Activated CD4-positive, alpha-beta T cell treated with anti-CD3 and anti-CD28 coated beads, Interleukin-2, amount 50 U/mL, for 48 hours (primary cell): ENCODE results near the gene IER5L.
A peak's percentile ranks its signal among the peaks of the same experiment; 100 is the strongest.
"Not testable (repeated sequence)": the region's sequence is repeated elsewhere in the genome, so short reads cannot be mapped to it uniquely, and the experiment has no call there.

ENCODE experiments used
- DNase-seq, 2 experiments: peaks; one replicate each; pipeline ENCODE4 v3.0.0-alpha.2; 2020

The IER5L gene

DNA sequence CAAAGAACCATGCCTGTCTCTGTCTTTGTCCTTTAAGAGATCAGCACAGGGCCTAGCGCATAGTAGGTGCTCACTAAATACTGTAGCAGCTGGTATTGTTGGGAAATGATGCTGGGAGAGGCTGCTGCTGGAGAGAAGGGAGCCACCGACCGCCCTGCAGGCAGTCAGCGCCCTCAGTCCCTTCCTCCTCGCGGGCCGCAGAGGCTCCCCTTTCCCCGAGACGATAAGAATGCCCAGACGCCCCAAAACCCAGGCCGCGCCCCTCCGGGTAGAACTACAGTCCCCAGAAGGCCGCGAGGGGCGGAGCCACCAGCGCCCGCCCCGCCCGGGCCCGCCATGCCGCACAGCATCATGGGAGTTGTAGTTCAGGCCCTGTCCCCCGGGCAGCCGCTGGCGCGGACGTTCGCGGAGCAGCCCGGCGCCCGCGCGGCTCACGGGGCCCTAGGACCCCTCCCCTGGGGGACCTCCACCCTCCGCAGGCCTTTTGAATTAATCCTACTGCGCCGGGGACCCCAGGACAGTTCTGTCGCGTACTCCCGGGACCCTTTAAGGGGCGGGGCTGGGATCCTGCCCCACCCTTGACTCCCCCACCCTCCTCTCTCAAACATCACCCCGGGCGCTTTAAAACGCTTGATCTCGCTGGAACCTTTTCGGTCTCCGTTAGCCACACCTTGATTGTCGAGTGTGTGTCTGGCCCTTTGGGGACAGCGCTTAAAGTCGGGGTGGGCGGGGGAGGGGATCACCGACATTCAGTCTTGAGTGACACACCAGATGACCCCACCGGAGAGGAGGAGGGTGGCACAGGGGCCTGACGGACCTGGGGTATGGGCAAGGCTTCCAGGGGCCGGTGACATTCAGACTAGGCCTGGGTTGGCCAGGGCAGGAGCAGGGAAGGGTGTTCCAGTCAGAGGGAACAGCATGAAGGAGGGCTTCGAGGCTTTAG is 24.8 kb upstream of the IER5L start:
- DNase-seq: peak; percentile 90 to 92

DNA sequence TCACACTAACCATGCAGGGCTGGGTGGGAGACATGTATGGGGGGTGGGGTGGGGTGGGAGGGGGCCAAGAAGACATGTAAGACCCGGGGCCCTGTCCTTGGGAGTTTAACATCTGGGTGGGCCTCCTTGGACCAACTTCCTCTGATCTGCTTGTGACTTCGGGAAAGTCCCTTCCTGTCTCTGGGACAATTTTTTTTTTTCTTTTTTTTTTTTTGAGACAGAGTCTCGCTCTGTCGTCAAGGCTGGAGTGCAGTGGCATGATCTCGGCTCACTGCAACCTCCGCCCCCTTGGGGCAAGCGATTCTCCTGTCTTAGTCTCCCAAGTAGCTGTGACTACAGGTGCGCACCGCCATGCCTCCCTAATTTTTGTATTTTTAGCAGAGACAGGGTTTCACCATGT is 23.8 kb upstream of the IER5L start:
- no peak for DNase-seq

DNA sequence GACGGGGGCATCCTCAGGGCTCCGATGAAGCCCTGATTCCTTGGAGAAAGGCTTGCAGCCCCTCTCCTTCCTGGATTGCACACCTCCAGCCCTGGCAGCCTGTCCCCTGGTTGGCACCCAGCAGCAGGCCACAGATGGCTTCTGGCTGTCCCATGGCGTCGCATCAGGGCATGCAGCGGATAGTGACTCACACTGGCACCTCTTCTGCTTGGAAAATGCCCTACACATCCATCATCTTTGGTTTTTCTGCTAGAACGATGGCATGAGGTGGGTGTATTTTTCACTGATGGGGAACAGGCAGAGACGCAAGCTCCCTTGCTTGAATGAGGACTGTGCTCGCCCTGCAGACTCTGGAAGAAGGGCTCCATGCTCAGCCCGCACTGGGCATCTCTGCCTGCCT is 23.2 kb upstream of the IER5L start:
- no peak for DNase-seq

DNA sequence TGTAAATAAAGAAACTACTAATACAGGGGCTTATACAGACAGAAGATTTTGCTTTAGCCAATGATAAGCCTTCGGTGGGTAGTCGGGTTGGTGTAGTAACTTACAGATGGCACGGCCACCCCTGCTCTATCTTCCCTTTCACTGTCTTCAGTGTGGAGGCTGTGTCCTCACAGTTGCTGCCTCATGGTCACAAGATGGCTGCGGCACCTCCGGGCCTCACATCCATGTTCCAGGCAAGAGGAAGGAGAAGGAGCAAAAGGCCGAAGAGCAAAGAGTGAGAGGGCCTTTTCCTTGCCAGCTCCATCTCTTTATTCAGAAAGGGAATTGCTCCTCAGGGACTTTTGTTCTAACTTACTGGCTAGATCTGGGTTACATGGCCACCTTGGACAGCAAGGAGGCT is 22.2 kb upstream of the IER5L start:
- no peak for DNase-seq

DNA sequence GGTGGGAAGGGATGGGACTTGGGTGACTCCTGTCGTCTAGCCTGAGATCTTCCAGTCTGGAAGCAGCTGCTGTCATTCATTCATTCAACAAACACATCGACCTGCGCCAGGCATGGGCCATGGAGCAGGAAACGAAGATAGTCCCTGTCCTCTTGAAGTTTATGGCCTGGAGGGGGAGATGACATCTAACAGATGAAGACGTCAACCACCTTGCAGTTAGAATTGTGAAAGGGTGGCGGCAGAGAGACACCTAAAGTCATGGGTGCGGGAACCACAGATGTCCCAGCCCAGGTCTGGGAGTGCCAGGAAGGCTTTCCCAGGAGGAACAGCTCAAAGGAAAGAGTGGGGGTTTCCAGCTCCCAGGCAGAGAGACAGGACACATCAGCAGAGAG is 21.0 kb upstream of the IER5L start:
- no peak for DNase-seq

DNA sequence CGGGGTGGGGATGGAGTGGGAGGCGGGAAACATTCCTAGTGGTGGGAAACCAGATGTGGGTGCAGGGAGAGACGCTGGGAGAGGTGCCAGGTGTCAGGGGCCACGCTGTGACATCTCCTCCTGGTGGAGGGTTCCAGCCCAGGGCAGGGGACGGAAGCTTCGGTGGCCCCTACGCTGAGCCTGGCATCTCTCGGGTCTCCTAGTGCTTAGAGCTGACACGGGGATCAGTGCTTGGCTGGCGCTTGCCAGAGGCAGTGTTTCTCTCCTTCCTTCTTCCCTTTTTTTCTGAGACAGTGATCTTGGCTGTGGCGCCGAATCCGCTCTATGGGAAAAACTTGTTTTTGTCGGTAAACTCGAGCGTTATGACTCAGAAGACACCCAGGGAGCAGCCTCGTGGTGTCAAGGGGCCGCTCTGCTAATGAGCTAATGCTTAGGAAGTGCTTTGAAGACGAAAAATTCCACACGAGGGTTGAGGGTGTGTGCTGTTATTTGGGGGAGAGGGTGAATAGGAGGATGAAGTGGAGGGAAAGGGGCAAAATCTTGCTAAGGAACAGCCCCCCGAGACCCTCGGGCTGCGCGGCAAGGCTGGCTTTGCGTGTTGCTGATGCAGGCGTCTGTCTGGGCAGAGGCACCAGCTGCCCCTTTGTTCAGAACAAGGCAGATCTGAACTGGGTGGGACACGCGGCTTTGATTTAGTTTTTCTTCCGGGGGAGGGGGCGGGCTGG is 20.4 kb upstream of the IER5L start:
- DNase-seq: no peak

DNA sequence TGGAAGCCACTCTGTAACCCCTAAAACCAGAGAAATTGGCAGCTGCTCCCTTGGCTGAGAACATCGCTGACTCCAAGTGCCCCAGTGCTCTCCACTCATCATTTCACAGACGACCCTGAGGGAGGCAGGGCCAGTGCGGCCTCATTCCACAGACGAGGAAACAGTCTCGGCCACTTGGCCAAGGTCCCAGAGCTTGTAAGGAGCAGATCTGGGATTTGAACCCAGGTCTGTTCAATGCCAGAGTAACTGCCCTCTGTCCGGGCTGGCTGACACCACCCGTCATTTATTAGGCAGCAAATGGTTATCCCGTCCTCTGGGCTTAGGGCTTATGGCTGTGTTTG is 19.9 kb upstream of the IER5L start:
- no peak for DNase-seq

DNA sequence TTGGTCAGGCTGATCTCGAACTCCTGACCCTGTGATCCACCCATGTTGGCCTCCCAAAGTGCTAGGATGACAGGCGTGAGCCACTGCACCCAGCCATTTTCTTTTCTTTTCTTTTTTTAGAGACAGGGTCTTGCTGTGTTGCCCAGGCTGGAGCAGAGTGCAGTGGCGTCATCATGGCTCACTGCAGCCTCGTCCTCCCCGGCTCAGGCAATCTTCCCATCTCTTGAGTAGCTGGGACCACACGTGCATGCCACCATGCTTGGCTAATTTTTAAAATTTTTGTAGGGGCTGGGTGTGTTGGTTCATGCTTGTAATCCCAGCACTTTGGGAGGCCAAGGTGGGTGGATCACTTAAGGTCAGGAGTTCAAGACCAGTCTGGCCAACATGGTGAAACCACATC is 19.0 kb upstream of the IER5L start:
- not testable (repeated sequence) for DNase-seq

DNA sequence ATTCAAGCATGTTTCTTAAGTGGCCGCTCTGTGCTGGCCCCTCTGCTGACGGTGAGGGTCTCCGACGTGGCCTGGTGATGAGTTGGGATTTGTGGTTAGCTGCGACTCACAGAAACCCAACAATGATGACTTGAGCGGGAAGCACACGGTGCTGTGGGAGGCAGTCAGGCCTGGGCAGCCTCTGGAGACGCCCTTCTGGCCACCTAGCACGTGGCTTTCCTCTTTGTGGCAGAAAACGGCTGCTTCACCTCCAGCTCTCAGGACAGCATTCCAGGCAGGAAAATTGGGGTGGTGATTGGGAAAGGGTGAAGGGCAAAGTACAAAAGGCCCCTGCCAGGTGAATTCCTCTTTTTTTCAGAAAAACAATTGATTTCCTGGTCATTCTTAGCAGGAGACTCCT is 17.5 kb upstream of the IER5L start:
- no peak for DNase-seq

DNA sequence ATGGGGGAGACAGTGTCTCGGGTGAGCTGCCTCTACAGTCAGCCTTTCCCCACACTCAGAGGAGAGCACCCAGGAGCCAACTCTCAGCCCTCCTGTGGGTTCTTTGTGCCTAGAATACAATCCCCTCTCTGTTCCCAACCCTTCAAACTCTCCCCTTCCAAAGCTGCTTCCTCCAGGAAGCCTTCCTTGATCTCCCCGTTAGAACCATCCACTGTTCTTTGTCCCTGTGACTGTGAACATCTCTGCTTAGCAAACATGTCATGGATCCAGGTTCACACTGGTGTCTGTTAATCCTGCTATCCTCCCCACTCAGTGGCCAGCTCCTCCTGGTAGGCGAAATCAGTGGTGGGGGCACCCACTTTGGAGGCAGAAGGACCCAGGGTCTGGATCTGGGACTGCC is 16.2 kb upstream of the IER5L start:
- DNase-seq: no peak

DNA sequence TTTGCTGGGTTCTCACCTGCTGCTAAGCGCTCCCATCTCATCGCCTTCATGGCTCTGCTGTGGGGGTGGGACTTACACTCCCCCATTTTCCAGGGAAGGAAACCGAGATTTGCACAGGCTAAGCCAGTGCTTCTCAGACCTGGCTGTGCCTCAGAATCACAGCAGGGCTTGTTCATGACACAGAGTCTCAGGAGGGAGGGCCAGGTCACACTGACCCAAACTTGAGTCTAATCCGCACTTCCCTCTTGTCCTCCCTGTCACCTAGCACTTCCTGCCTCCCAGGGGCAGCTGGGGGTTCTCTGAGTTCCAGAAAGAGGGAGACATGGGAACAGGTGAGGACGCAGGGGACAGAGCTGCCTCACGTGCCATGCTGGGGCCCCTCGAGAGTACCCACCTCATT is 15.6 kb upstream of the IER5L start:
- DNase-seq: no peak

DNA sequence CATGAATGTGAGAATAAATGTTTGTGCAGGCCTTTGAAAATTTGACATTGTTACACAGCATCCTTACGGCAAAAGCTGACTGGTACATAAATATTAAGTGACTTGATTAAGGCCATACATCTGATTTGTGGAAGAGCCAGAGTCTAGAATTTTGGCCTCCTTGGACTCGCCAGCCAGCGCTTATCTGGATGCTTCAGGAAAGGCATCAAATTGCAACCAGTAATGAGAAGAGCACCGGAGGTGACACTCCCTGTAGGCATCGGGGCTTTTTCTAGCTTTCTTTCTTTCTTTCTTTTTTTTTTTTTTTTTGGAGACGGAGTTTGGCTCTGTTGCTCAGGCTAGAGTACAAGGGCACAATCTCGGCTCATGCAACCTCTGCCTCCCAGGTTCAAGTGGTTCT is 13.2 kb upstream of the IER5L start:
- DNase-seq: no peak

DNA sequence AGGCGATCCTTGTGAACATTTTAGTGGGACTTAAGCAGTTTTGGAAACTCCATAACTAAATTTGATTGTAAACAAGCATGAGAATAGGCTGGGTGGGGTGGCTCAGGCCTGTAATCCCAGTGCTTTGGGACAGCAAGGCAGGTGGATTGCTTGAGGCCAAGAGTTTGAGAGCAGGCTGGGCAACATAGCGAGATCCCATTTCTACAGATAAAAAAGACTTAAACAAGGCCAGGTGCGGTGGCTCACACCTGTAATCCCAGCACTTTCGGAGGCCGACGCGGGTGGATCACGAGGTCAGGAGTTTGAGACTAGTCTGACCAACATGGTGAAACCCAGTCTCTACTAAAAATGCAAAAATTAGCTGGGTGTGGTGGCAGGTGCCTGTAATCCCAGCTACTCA is 11.9 kb upstream of the IER5L start:
- DNase-seq: not testable (repeated sequence)

DNA sequence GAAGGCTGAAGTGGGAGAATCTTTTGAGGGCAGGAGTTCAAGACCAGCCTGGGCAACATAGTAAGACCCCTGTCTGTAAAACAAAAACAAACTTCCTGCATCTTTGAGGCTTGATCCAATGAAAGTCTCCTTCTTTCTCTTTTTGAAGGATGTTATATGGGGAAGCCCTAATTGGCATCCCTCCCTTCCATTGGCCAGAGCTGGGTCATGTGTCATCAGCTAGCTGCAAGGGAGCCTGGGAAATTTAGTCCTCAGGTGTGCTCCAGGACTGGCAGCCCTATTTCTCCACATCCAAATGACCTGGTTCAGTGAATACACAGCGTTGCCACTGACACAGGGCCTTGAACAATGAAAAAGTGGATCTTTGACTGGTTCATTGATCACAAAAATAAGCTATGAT is 9.0 kb upstream of the IER5L start:
- DNase-seq: no peak

DNA sequence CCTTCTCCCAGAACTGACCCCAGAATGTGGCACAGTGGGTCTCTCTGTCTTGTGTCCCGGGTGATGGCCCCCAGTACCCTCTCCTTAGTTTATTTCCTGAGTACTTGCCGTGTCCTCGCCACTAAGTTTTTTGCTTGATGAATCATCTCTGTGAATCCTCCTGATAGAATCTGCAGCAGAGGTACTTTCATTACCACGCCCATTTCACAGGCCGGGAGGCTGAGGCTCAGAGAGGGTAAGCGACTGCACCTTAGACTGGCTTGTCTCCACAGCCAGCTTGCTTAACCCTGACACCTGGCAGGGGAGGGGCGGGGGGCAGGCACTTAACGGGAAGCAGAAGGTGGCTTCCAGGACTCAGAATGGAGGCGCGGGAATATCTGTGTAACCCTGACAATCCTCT is 7.9 kb upstream of the IER5L start:
- DNase-seq: peak; percentile 36 to 54

DNA sequence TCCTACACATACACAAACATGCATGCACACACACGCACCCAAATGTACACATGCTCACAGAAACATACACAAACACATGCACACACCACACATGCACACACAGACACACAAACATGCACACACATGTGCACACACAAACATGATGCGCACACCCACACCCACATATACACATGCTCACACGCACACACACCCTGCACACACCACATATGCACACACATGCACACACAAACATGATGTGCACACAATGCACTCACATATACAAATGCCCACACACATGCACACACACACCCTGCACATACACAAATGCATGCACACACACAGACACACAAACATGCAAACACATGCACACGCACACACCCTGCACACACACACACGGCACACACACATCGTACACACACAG is 7.3 kb upstream of the IER5L start:
- no peak for DNase-seq

DNA sequence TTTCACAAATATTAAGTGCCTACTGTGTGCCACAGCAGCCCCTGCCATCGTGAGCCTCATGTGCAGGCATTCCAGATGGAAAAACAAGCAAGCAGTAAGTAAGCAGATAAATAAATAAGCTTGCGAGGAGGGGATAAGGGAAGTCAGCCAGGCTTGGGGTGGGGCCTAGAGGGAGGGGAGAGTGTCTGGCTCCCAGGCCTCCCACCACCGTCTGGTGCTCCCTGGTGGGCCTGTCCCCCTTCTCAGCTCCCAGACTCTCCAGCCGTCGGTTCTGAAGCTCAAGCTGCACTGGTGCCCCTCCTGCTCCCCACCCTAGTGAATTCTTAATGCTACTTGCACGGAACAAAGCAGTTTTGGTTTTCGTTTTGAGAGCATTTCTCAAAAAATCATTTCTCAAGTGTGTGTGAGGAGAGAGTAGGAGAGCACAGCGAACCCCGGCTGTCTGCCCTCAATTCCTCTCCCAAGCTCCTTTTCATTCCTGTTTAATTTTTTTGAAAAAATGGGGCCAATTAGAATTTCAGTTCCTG is 6.6 kb upstream of the IER5L start:
- no peak for DNase-seq

DNA sequence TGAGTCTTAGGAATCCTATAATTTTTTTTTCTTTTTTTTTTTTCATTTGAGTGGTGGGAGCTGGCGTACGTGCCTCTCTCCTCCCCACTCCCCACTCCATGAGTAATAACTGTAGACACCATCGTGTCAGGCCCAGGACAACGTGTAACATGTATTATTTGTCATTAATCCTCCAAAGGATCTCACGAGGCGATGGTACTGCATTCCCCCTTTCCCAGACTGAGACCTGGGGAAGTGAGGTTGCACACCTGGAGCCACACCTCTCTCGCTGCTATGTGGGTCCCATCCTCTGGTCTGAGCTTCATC is 6.1 kb upstream of the IER5L start:
- no peak for DNase-seq

DNA sequence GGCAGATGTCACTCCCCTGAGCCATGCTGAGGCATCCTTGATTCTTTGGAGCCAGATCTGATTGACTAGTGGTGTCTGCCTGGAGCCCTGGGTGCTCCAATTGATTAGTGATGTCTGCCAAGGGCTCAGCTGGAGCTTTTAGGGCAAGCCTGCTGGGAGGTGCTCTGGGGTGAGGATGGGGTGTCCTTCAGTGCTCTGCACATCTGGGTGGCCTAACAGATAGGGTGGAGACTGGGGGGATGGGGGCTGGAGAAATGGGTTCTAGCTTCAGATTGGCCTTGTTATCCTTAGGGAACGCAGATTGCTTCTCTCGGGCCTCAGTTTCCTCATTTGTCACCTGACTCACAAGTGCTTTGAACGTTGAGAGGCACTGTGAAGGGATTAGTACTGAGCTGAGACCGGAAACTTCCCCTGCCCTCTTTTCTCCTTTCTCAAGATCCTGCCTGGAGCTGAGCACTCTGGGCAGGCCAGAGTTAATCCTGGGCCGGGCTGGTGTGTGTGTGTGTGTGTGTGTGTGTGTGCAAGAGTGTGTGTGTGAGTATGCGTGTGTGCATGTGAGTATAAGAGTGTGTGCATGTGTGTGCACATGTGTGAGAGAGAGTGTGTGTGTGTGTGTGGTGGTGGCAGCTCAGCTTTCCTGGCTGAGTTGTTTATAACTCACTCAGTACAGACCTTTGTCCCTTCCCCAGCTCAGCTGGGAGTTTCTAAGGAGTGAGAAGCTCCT is 5.6 kb upstream of the IER5L start:
- DNase-seq: no peak

DNA sequence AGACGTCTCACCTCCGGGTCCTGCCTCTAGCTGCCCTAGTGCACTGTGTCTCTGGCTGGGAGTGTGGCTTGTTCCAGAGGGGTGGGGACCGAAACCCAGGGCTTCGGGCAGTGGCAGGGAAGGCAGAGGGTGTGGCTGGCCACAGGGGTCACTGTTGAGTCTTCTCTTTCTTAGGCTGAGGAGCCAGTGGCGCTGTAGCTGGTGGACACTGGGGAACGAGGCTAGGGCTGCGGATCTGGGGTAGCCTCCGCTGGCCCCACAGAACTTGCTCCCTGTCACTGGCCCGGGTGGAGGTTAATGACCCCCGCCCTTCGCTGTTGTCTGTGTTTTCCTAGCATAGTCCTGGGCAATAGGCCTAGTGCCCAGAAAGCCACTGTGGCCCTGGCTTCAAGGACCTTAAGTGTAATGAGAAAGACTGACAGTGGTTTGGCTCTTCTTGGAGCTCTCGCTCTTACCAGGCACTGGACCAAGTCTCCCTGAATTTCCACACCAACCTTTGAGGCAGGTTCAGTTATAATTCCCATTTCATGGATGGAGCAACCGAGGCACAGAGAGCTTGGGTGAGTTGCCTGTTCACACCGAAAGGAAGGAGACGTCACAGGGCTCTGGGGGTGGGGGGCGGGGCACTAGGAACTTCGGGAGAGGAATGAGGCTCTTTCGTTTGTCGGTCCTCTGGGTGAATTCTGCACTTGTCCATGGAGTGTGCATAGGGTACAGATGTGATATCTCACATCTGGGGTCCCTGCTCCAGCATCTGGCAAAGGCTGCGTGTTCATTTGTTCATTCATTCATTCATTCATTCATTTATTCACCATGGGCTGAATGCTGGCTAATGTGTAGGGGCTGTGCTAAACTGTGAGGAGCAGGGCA is 4.8 kb upstream of the IER5L start:
- no peak for DNase-seq

DNA sequence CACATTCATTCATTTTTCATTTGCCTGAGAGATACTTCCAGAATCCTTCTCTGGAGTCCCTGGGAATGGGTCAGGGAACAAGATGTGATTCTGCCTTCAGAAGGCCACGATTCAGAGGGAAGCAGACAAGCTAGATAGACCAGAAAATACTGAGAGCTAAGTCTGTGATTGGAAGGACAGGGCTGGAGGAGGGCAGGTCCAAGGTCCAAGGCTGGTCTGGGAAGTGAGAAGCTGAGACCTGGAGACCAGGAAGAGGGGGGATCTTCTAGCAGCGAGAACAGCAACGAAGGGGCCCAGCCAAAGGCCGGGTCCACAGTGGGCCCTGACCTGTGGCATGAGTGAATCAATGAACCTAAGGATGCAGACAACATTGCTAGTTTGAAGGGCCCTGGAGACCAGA is 4.1 kb upstream of the IER5L start:
- DNase-seq: no peak

DNA sequence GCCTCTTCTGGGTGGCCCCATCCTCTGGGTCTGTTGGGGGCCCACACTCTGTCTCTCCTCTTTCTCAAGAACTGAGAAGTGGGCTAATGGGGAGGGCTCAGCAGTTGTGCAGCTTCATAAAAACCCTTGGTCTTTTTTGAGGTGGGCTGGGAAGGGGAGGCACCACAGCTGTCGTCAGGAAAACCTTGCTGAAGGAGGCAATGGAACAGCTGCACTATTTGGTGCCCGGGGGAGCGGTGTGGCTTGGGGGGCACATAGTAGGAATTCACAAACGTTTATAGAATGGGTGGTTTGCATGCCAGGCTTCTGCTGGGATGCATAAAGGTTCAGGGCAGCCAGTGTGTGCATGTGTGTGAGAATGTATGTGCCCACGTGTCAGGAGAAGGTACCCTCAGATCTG is 3.2 kb upstream of the IER5L start:
- no peak for DNase-seq
